Memory B cell (primary cell): ENCODE results near the gene AGPAT3.
"Not testable (repeated sequence)": the region's sequence is repeated elsewhere in the genome, so short reads cannot be mapped to it uniquely, and the experiment has no call there.

Experiments
- ATAC-seq: fragments of 150-1000 bp; cut with Tn5 transposase; 2 replicates; pipeline ENCODE4 v1.10.0; 2021; ENCODE audit warnings: low read depth, mild to moderate bottlenecking, moderate library complexity
- DNase-seq, 2 donors: peaks; one replicate each; pipeline ENCODE4 v3.0.0; 2022; ENCODE audit warnings: low spot score in 2 of 2
- H3K27ac Mint-ChIP-seq: one replicate; pipeline ENCODE4 v1.8.0; 2022; ENCODE audit warnings: mild to moderate bottlenecking, moderate library complexity, mixed read lengths
- H3K27me3 Mint-ChIP-seq: one replicate; pipeline ENCODE4 v1.8.0; 2022; ENCODE audit warnings: mixed read lengths
- H3K36me3 Mint-ChIP-seq: one replicate; pipeline ENCODE4 v1.8.0; 2022; ENCODE audit warnings: mild to moderate bottlenecking, mixed read lengths
- H3K4me1 Mint-ChIP-seq: one replicate; pipeline ENCODE4 v1.8.0; 2022; ENCODE audit warnings: mixed read lengths
- H3K4me3 Mint-ChIP-seq: one replicate; pipeline ENCODE4 v1.8.0; 2022; ENCODE audit warnings: mild to moderate bottlenecking, moderate library complexity, mixed read lengths
- H3K9me3 Mint-ChIP-seq: one replicate; pipeline ENCODE4 v1.8.0; 2022; ENCODE audit warnings: mixed read lengths

AGPAT3 gene

GRCh38 chr21:43864962-43865539, at the start of gene AGPAT3:
AGPAT3 (plus strand) TSS chr21:43865223; CDS start chr21:43959682, 94,459 bp downstream.
- no peaks in the 10 kb centered on the region for H3K9me3 Mint-ChIP-seq
- no peaks in the 10 kb centered on the region for H3K27me3 Mint-ChIP-seq
- peak; percentile 27 for ATAC-seq
- peak within 1 kb of the TSS; percentile 81 for H3K4me3 Mint-ChIP-seq
- H3K27ac Mint-ChIP-seq: peak within 1 kb of the TSS; percentile 47
- DNase-seq: peak in 1 of 2 donors; percentile 46
- peaks cover 30% of the 10 kb centered on the region for H3K4me1 Mint-ChIP-seq
- peaks cover 5% of the 10 kb centered on the region for H3K36me3 Mint-ChIP-seq

DNA sequence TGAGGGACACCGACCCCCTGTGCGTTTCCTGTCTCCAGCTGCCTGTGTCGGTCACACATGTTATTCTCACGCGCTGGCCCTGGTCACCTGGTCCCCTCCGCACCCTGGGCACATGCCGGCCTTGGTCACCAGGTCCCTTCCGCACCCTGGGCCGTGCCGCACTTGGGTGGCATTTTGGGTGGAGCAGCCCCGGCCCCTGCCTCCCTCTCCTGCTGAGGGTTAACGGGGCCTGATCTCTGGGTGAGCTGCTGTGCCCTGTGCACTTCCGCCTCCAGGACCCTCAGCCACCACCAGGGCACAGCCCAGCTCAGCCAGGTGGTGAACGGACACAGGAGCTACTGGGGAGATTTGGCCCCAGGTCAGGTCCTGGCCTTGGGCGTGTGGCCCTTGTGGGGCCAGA, 49.0 kb upstream of the AGPAT3 start:
- no peak for DNase-seq
- peaks cover 5% of the 10 kb centered on the region for H3K9me3 Mint-ChIP-seq
- no peak overlapping the region for H3K27ac Mint-ChIP-seq
- H3K36me3 Mint-ChIP-seq: peaks cover 7% of the 10 kb centered on the region
- peaks cover 9% of the 10 kb centered on the region for H3K4me1 Mint-ChIP-seq
- ATAC-seq: no peak
- H3K27me3 Mint-ChIP-seq: peaks cover 16% of the 10 kb centered on the region
- H3K4me3 Mint-ChIP-seq: no peak overlapping the region

DNA sequence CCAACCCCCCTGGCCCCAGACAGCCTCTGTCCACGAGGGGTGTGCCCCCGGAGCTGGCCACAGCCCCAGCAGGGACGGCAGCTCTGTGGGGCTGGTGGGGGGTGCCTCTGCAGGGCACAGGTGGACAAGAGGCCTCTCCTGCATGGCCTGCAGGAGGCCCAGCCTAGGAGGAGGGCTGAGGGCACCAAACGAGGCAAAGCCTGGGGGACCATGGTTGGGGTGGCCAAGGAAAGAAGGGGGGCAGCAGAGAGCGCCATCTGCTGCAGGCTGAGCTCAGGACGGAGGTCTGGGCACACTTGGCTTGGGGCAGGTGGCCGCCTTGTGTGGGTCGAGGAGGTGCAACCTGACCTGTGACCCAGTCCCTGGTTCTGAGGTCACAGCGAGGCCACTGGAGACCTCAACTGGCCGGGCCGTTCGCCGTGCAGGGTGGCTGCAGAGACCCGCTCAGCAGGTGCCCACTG, 48.4 kb upstream of the AGPAT3 start:
- peaks cover 9% of the 10 kb centered on the region for H3K4me1 Mint-ChIP-seq
- DNase-seq (no peak), ATAC-seq (no peak)
- H3K27ac Mint-ChIP-seq: no peak overlapping the region
- H3K27me3 Mint-ChIP-seq: peaks cover 16% of the 10 kb centered on the region
- H3K36me3 Mint-ChIP-seq: peaks cover 7% of the 10 kb centered on the region
- peaks cover 5% of the 10 kb centered on the region for H3K9me3 Mint-ChIP-seq
- H3K4me3 Mint-ChIP-seq: no peak overlapping the region

DNA sequence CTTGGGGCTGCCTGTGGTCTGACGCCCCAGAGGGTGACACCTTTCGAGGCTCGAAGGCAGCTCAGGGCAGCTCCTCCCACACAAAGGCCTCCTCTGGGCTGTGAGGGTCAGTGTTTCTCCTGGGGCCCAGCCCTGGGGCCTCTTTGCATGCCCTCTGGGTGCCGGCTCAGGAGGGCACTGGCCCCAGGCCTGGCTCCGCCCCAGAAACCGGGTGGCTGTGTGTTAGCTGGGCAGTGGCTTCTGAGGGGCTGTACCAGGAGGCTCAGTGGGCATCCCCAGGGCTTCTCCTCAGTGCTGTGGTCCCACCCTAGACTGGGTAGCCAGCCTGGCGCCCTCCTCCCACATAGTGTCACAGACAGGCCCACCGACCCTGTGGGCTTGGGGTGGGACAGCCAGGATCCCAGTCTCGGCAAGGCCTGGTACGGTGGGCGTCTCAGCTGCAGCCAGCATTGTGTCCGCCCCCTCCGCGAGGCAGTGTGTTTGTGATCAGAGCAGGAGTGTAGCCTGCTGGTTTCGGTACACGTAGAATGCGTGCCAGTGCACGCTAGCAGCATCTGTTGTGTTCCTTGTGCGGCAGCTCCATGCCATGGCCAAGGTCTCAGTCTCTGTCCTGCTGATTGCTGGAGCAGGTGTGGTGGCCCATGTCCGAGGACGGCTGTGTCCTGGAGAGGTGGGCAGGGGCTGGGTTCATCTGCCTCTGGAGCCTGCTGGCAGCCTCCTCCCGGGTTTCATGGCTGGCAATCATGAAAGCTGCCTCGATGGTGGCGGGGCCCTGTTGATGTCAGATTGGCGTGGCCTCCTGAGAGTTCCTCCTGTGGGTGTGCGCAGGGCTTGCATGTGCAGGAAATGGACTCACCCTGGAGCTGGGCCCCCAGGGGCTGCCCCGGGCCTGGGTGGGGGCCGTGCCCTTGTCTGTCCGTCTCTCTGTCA, 47.6 kb upstream of the AGPAT3 start:
- Mint-ChIP-seq H3K9me3 (peaks cover 5% of the 10 kb centered on the region), H3K36me3 (peaks cover 7% of the 10 kb centered on the region)

DNA sequence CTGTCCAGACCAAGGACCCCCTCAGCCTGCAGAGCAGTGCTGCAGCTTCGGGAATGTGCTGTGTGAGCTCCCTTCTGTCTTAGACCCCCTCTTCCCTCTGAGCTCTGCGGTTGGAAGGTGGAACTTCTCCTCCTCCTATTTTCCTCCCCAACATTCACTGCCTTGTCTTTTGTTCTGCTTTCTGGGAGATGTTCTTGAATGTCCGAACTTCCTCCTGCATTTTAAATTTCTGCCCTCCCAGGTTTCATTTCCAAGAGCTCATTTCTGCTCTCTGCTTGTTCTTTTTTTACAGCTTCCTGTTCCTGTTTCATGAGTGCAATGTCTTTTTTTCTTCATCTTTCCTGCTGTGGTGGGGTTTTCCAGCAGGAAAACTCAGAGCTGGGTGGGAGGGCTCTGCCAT, 46.3 kb upstream of the AGPAT3 start:
- Mint-ChIP-seq H3K27me3 (peaks cover 11% of the 10 kb centered on the region), H3K27ac (no peak overlapping the region), H3K36me3 (peaks cover 7% of the 10 kb centered on the region), H3K4me1 (peaks cover 5% of the 10 kb centered on the region), H3K9me3 (peaks cover 5% of the 10 kb centered on the region), H3K4me3 (no peak overlapping the region)
- no peak for DNase-seq
- ATAC-seq: no peak

More for the DNA sequence above, 47.6 kb upstream of the AGPAT3 start:
- no peak for DNase-seq
- peaks cover 8% of the 10 kb centered on the region for H3K4me1 Mint-ChIP-seq
- no peak overlapping the region for H3K27ac Mint-ChIP-seq
- ATAC-seq: no peak
- H3K27me3 Mint-ChIP-seq: peaks cover 14% of the 10 kb centered on the region
- no peak overlapping the region for H3K4me3 Mint-ChIP-seq

DNA sequence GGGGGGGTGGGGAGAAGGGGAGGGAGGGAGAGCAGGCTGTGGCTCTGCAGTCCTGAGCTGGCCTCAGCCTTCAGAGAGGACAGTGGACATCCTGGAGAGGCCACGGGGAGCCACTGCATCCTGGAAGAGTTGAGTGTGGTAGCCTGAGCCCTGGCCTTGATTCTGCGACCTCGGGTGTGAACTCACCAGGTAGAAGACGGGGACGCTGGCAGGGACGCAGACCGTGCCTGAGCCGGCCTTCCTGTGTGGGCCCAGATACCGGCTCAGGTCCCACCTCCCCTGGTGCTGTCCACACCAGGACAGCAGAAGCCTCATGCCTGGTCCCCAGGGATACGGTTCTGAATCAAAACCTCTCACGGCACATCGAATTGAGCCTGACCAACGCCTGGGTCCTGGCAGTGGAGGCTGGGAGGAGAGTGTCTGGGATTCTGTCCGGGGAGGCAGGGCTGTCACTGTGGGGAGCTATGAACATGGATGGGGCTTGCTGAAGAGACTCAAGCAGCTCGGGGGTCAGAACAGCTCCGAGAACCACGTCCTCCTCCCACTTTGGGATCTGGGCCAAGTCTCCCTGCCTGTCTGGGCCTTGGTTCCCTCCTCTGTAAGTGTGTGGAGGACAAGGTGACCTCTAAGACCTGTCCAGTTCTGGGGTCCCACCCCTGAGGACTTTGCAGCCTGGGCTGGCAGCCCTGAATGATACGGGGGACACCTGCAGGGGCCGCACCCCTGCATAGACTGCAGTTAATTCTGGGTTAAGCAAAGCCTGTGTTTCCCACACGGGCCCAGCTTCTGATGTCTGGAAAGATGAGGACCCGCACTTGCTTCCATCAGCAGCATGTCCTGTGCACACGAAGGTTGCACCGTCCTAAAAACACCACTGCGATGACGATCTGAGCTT, 45.3 kb upstream of the AGPAT3 start:
- H3K9me3 Mint-ChIP-seq: peaks cover 5% of the 10 kb centered on the region
- no peak for ATAC-seq
- H3K27ac Mint-ChIP-seq: no peak overlapping the region
- peaks cover 7% of the 10 kb centered on the region for H3K36me3 Mint-ChIP-seq
- no peak overlapping the region for H3K4me3 Mint-ChIP-seq
- H3K4me1 Mint-ChIP-seq: peaks cover 2% of the 10 kb centered on the region
- DNase-seq: no peak
- H3K27me3 Mint-ChIP-seq: peaks cover 8% of the 10 kb centered on the region

DNA sequence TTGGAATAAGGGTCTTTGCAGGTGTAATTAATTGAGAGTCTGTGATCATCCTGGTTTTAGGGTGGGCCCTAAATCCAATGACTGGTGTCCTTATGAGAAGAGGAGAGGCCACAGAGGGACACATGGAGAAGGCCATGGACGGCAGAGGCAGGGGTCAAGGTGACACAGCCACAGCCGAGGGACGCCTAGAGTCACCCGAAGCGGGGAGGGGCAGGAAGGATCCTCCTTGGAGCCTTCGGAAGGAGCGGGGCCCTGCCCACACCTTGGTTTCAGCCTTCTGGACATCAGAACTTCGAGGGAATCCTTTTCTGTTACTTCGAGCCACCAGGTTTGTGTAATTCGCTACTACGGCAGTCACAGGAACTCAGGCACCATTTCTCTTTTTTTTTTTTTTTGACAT, 44.6 kb upstream of the AGPAT3 start:
- DNase-seq: no peak
- H3K4me1 Mint-ChIP-seq: no peaks in the 10 kb centered on the region
- H3K4me3 Mint-ChIP-seq: no peak overlapping the region
- H3K9me3 Mint-ChIP-seq: peaks cover 5% of the 10 kb centered on the region
- no peak overlapping the region for H3K27ac Mint-ChIP-seq
- peaks cover 5% of the 10 kb centered on the region for H3K36me3 Mint-ChIP-seq
- ATAC-seq: no peak
- peaks cover 6% of the 10 kb centered on the region for H3K27me3 Mint-ChIP-seq

DNA sequence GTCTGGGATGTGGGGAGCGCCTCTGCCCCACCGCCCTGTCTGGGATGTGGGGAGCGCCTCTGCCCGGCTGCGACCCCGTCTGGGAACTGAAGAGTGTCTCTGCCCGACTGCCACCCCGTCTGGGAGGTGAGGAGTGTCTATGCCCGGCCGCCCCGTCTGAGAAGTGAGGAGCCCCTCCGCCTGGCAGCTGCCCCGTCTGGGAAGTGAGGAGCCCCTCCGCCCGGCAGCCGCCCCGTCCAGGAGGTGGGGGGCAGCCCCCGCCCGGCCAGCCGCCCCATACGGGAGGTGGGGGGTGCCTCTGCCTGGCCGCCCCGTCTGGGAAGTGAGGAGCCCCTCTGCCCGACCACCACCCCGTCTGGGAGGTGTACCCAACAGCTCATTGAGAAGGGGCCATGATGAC, 42.9 kb upstream of the AGPAT3 start:
- not testable (repeated sequence) for DNase-seq, H3K27me3 Mint-ChIP-seq, H3K27ac Mint-ChIP-seq

DNA sequence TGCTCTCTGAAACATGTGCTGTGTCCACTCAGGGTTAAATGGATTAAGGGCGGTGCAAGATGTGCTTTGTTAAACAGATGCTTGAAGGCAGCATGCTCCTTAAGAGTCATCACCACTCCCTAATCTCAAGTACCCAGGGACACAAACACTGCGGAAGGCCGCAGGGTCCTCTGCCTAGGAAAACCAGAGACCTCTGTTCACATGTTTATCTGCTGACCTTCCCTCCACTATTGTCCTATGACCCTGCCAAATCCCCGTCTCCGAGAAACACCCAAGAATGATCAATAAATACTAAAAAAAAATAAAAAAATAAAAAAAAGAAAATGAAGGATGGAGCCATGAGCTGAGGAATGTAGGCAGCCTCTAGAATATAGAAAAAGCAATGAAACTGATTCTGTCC, 42.3 kb upstream of the AGPAT3 start:
- H3K36me3 Mint-ChIP-seq, H3K4me1 Mint-ChIP-seq, H3K27me3 Mint-ChIP-seq, DNase-seq, H3K4me3 Mint-ChIP-seq, ATAC-seq, H3K9me3 Mint-ChIP-seq, H3K27ac Mint-ChIP-seq: not testable (repeated sequence)

More for the DNA sequence above, 42.9 kb upstream of the AGPAT3 start:
- H3K36me3 Mint-ChIP-seq, H3K4me1 Mint-ChIP-seq, H3K4me3 Mint-ChIP-seq, ATAC-seq, H3K9me3 Mint-ChIP-seq: not testable (repeated sequence)

DNA sequence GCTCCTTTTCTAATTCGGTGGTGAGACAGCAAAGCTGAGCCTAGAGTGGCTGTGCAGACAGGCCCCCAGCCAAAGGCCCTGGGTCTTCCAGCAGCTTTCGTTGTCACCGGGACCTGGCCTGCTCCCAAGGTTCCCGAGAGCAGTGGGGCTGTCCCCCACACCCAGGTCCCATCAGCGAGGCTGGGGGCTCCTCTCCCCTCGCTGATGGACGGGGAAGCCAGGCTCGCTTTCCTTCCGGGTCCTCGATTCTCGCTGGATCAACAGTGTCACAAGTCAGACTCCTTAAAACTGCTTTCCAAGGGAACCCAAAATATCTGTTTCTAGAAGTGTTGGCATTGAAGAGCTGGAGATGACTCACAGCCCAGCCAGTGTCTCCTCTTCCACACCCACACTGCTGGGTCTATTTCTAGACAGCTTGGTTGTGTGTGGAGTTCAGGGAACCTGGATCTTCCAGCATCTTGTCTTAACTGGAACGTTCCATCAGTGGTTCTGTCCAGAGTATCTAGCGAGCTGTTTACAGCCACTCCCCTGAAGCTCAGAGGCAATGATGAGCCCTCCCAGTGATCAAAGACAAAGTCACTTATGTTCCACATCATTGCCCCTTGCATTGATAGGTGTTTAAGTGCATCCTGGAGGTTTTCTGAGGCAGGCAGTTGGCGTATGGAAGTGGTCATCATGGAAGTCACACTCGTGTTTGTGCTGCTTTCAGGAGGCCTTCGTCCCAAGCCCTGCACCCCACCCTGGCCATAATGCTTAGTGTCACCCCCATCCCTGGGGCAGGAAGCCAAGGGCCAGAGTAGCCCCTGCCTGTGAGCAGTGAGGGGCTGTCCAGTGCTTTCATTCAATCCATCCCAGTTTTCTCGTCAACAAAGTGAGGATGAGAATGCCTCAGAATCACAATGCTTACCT, 40.4 kb upstream of the AGPAT3 start:
- Mint-ChIP-seq H3K36me3 (no peaks in the 10 kb centered on the region), H3K4me3 (no peak overlapping the region), H3K27ac (no peak overlapping the region), H3K4me1 (no peaks in the 10 kb centered on the region), H3K9me3 (no peaks in the 10 kb centered on the region), H3K27me3 (peaks cover 3% of the 10 kb centered on the region)
- ATAC-seq (no peak), DNase-seq (no peak)

DNA sequence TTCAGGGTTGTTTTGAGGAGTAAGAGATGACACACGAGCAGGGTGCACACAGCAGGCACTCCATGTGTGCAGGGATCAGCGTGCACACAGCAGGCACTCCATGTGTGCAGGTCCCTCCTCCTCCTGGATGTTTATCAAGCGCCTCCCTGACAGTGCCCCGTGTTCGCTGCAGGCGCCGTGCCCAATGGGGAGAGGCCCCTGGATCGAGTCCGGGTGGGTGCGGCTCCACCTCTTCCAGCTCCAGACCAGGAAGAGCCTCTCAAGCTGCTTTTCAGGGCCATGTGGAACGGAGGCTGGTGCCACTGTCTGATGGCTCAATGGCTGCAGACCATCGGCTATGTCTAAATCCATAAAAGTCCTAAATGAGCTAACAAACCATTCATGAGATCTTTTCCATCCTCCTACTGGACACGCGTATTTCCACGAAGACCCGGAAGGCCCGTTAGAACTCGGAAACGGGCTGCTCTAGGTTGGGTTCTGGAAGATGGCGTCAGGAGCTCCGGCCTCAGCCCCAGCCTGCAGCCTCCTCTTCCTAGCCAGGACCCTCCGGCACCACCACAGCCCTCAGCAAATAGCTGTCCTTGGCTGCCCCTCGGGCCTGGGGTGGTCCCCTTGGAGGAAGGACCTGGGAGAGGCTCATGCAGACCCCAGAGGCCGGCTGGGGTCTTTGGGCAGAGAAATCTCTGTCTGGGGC, 39.6 kb upstream of the AGPAT3 start:
- ATAC-seq: no peak
- H3K36me3 Mint-ChIP-seq: no peaks in the 10 kb centered on the region
- H3K27me3 Mint-ChIP-seq: peaks cover 3% of the 10 kb centered on the region

DNA sequence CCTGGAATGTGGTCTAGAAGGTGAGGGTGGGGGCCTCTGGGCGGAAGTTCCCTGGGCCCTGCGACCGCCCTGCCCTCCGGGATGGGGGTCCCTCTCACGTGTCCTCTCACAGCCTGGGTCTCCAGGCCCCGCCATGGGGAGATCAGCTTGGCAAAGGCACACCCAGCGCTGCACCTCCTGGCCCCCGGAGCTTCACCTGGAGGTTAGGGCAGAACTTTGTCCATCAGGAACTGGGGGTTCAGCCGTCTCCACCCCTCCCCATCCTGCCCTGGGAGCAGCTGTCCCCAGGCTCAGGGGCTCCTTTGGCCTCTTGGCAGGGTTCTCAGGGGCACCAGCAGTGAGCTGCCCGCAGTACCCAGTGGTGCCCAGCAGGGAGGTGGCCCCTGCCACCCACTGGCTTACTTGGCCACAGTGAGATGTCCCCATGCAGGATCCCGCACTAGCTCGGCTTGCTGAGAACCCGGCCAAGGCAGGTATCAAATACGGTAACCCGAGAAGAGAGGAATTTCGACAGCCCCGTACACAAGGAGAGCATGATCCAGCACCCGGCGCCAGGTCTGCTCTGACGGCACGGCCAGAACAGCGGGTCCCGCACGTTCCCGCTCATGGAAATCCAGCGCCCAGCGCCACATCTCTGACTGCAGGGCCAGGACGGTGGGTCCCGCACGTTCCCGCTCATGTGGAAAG, 38.9 kb upstream of the AGPAT3 start:
- H3K4me3 Mint-ChIP-seq: no peak overlapping the region
- no peaks in the 10 kb centered on the region for H3K9me3 Mint-ChIP-seq
- H3K27ac Mint-ChIP-seq: no peak overlapping the region
- ATAC-seq (no peak), DNase-seq (no peak)
- no peaks in the 10 kb centered on the region for H3K4me1 Mint-ChIP-seq
- peaks cover 5% of the 10 kb centered on the region for H3K27me3 Mint-ChIP-seq
- no peaks in the 10 kb centered on the region for H3K36me3 Mint-ChIP-seq

More for the DNA sequence above, 39.6 kb upstream of the AGPAT3 start:
- H3K9me3 Mint-ChIP-seq: no peaks in the 10 kb centered on the region
- H3K4me1 Mint-ChIP-seq: no peaks in the 10 kb centered on the region
- no peak overlapping the region for H3K4me3 Mint-ChIP-seq
- no peak for DNase-seq
- H3K27ac Mint-ChIP-seq: no peak overlapping the region
